Measurements from ENCODE around the gene GNAS.

The GNAS gene

GRCh38 chr20:58850693-58851174 lies 1.8 kb upstream of the GNAS start, which contains the start of gene GNAS-AS1:
Gene GNAS-AS1, minus strand, starts transcription at chr20:58850902.
- ChIA-PET POLR2A (no interaction called here), CTCF (interaction anchor here (0.6 to 3.6 kb wide), 8 partner anchors 9 to 613 kb away, joined by 3 to 14 read pairs (median 4); no protein-coding TSS in a partner anchor)
- DNase-seq (ENCODE audit: low read depth, low spot score), result peak; percentile 61
- peak within 1 kb of the TSS; percentile 73 for H3K4me3 ChIP-seq (ENCODE audit: low read depth, low read length)
- TF ChIP-seq, protein P1, sequence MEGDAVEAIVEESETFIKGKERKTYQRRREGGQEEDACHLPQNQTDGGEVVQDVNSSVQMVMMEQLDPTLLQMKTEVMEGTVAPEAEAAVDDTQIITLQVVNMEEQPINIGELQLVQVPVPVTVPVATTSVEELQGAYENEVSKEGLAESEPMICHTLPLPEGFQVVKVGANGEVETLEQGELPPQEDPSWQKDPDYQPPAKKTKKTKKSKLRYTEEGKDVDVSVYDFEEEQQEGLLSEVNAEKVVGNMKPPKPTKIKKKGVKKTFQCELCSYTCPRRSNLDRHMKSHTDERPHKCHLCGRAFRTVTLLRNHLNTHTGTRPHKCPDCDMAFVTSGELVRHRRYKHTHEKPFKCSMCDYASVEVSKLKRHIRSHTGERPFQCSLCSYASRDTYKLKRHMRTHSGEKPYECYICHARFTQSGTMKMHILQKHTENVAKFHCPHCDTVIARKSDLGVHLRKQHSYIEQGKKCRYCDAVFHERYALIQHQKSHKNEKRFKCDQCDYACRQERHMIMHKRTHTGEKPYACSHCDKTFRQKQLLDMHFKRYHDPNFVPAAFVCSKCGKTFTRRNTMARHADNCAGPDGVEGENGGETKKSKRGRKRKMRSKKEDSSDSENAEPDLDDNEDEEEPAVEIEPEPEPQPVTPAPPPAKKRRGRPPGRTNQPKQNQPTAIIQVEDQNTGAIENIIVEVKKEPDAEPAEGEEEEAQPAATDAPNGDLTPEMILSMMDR (IDR thresholded peaks at IDR 0.05; ENCODE audit: insufficient read depth, low read length, missing control alignments), result no peak

DNA sequence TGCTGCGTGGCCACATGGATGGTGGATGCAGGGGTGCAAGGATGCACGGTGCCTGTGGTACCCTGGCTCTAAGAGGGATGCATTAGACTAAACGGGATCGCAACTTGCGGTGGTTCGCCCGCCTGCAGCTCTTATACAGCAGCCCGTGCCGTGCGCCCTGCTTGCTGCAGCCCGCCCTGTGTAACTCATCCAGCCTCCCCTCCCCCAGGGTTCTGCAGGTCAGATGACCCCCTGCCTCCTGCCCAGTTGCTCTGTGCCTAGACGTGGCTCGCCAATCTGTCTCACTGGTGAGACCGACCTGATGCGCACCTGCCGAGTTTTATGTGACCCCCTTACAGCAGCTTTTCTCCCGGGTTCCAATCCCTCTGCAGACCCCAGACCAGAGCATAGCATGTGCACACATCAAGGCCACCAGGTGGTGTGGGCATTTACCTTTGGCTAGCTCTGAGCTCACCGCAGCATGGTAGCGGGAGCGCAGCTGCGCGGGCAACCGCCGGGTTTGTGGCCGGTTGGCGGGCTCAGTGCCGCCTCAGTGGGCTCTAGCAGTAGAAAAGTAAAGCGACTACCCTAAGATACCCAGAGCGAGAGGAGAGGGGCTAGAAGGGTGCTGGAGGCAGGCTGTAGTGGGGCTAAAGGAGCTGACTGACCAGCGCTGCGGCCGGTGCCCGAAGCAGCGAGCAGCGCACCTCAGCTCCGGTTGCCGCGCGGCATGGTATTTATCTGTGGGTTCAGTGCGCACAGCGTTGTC lies 1.1 kb upstream of the GNAS start:
- peak overlapping the region; percentile 73 for H3K4me3 ChIP-seq (ENCODE audit: low read depth, low read length)
- TF ChIP-seq, protein P1 (IDR thresholded peaks at IDR 0.05; ENCODE audit: insufficient read depth, low read length, missing control alignments), result no peak
- ChIA-PET POLR2A (interaction anchor here (0.5 to 1.0 kb wide), 2 partner anchors 199 to 336 kb away, joined by 3 read pairs; partner anchors contain the start of gene APCDD1L), CTCF (interaction anchor here (0.6 to 3.6 kb wide), 10 partner anchors 9 to 614 kb away, joined by 3 to 14 read pairs (median 4); no protein-coding TSS in a partner anchor)
- DNase-seq (ENCODE audit: low read depth, low spot score), result no peak

DNA sequence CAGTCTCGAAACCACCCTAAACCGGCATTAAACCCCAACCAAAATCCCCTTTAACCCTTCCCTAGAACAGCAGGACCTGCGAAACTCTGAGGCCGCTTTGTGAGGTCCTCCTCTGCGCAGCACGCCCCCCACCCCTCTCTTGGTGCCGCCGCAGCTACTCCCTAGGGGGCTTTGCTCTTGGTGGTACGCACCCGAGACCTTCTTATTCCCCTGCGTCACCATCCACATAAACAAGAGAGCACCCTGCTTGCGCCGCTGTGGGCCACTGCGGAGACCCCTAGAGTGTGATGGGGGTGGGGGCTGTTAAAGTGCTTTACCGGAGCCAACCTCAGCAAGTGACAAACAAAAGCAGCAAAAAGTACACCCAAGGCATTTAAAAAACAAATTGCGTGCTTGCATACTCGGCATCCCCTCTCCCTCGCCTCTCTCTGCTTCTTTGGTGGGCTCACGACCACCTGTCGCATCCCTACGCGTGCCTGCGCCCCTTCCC lies 502 bp upstream of the GNAS start:
- TF ChIP-seq, protein P1 (IDR thresholded peaks at IDR 0.05; ENCODE audit: insufficient read depth, low read length, missing control alignments), result no peak
- no peak for DNase-seq (ENCODE audit: low read depth, low spot score)
- H3K4me3 ChIP-seq (ENCODE audit: low read depth, low read length), result peak overlapping the region; percentile 73
- ChIA-PET POLR2A (interaction anchor here (0.6 to 1.1 kb wide), 3 partner anchors 200 to 403 kb away, joined by 3 to 5 read pairs (median 3); partner anchors contain the start of gene STX16), CTCF (interaction anchor here (0.8 to 3.6 kb wide), 14 partner anchors 8 to 616 kb away, joined by 3 to 14 read pairs (median 4); partner anchors contain the start of gene STX16)

DNA sequence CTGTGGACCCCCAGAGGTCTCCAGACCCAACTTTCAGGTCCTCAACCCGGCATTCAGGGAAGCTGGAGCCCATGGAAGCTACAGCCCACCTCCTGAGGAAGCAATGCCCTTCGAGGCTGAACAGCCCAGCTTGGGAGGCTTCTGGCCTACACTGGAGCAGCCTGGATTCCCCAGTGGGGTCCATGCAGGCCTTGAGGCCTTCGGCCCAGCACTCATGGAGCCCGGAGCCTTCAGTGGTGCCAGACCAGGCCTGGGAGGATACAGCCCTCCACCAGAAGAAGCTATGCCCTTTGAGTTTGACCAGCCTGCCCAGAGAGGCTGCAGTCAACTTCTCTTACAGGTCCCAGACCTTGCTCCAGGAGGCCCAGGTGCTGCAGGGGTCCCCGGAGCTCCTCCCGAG lies 950 bp downstream of the GNAS start:
- TF ChIP-seq, protein P1 (IDR thresholded peaks at IDR 0.05; ENCODE audit: insufficient read depth, low read length, missing control alignments), result no peak

GRCh38 chr20:58853976-58854637 lies 1.6 kb downstream of the GNAS start:
- H3K4me3 ChIP-seq (ENCODE audit: low read depth, low read length), result no peak overlapping the region; the same call in 1 of the 2 replicates
- ChIA-PET CTCF (interaction anchor here (1.2 to 3.6 kb wide), 6 partner anchors 12 to 618 kb away, joined by 3 to 14 read pairs (median 3); no protein-coding TSS in a partner anchor), POLR2A (interaction anchor here (0.5 kb wide), 1 partner anchor 398 kb away, joined by 3 read pairs; no protein-coding TSS in a partner anchor)
- TF ChIP-seq, protein P1 (IDR thresholded peaks at IDR 0.05; ENCODE audit: insufficient read depth, low read length, missing control alignments), result no peak
- DNase-seq (ENCODE audit: low read depth, low spot score), result no peak

More for the DNA sequence above, 950 bp downstream of the GNAS start:
- ChIA-PET CTCF (interaction anchor here (1.2 to 3.6 kb wide), 7 partner anchors 10 to 618 kb away, joined by 3 to 14 read pairs (median 3); no protein-coding TSS in a partner anchor), POLR2A (interaction anchor here (0.5 kb wide), 1 partner anchor 397 kb away, joined by 3 read pairs; no protein-coding TSS in a partner anchor)
- no peak for DNase-seq (ENCODE audit: low read depth, low spot score)
- H3K4me3 ChIP-seq (ENCODE audit: low read depth, low read length), result no peak overlapping the region
